ENCODE results near the gene SMIM9.

The SMIM9 gene

DNA sequence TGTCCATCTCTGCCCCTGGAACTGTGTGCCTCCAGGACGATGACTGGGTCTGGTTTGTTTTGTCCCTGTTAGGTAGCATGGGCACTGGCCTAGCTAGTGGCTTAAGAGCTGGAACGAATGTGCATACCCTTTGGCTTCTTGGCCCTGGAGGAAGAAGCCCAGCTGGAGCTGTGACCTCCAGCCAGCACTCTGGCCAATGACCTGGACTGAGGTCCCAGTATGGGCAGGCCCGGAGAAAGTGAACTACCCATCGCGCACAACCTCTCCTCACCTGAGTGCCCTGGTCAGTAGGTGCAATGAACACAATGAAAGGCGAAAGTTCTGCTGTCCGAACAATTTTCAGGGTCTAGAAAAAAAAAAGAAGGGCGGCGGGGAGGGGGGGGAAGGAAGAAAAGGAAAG lies 53.5 kb downstream of the SMIM9 start:
- no peak for DNase-seq (ENCODE audit: low spot score)

GRCh38 chrX:154779261-154779660 lies 55.2 kb downstream of the SMIM9 start:
- peak; percentile 47 for DNase-seq (ENCODE audit: low spot score)

DNA sequence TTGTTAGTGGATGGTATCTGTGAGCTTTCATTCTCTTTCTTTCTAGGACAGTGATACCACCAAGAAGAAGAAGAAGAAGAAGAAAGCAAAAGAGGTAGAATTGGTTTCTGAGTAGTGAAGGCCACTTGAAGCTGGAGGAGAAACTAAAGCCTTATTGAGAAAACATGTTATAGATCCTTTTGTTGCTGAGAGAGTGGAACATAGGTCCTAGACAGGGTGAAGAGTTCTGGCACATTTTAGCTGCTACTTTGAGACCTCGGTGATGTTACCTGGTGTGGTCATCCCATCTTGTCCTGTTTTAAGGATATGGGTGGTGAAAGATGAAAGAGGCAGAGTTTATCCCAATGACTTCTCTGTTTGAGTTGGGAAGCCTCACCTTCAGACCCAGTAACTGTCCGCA lies 57.7 kb downstream of the SMIM9 start:
- no peak for DNase-seq (ENCODE audit: low spot score)

GRCh38 chrX:154775419-154776349 lies 58.8 kb downstream of the SMIM9 start:
- DNase-seq (ENCODE audit: low spot score): peak; percentile 24

- DNase-seq (ENCODE audit: low spot score): no peak
Measured at GRCh38 chrX:154774622-154775021, 59.8 kb downstream of the SMIM9 start.

Measured in hepatic stellate cell (primary cell).